Panc1 (cell line): ENCODE measurements around the gene RPL36A. TPM values are rescaled to one million over a fixed set of nuclear protein-coding genes. Genes with fewer than 3 reads are reported as not detected.

Source experiments
- ATAC-seq: fragments of 200-7000 bp; cut with Tn5 transposase; 2 replicates; pipeline ENCODE4 v1.9.1; 2020; ENCODE audit warnings: mild to moderate bottlenecking, moderate library complexity
- BruUV-seq: library from RNA; stranded (reverse); fragments of 400-500 nt; replicated peaks from 2 replicates; lab custom pipeline; 2021; lab: Mats Ljungman, UMichigan
- CTCF ChIA-PET: fragments of 300-600 bp; sonication (Branson Sonifier 250); formaldehyde crosslinking; loops from one replicate; lab custom pipeline; 2022; ENCODE audit warnings: antibody characterized with exemption; lab: Charles Lee
- POLR2A ChIA-PET: fragments of 300-600 bp; sonication (Branson Sonifier 250); formaldehyde crosslinking; loops from one replicate; lab custom pipeline; 2022; ENCODE audit warnings: antibody characterized with exemption; lab: Charles Lee
- DNase-seq: peaks from one replicate; pipeline ENCODE4 v3.0.0-alpha.2; 2010; ENCODE audit warnings: low read depth, low spot score
- H3K27ac ChIP-seq: 2 replicates; pipeline ENCODE4 v1.5.1; 2011; ENCODE audit warnings: mild to moderate bottlenecking, low read length, inconsistent platforms
- H3K27me3 ChIP-seq: fragments of 200-500 bp; sonication (Bioruptor generic); 2 replicates; pipeline ENCODE4 v1.6.0; 2014; ENCODE audit warnings: low read length, inconsistent platforms; ENCODE audit not compliant: control insufficient read depth, insufficient read depth
- H3K36me3 ChIP-seq: fragments of 200-500 bp; sonication (Bioruptor generic); 2 replicates; pipeline ENCODE4 v1.5.1; 2014; ENCODE audit warnings: inconsistent platforms, mild to moderate bottlenecking, low read length, moderate library complexity; ENCODE audit not compliant: control insufficient read depth, insufficient read depth
- H3K4me1 ChIP-seq: 2 replicates; pipeline ENCODE4 v1.5.1; 2011; ENCODE audit warnings: inconsistent platforms, mild to moderate bottlenecking, low read length, moderate library complexity; ENCODE audit not compliant: control insufficient read depth, insufficient read depth
- H3K4me3 ChIP-seq, 2 experiments: 2 replicates each; pipeline ENCODE4 v1.5.1; 2011 to 2012; ENCODE audit warnings: low read depth in 2 of 2, low read length in 2 of 2, mild to moderate bottlenecking in 2 of 2, inconsistent platforms in 1 of 2, moderate library complexity in 1 of 2
- H3K9me3 ChIP-seq: fragments of 200-500 bp; sonication (Bioruptor generic); 2 replicates; pipeline ENCODE4 v1.5.1; 2014; ENCODE audit warnings: low read depth, mild to moderate bottlenecking, inconsistent platforms, low read length, moderate library complexity; ENCODE audit not compliant: control insufficient read depth, insufficient read depth
- CTCF ChIP-seq: fragments of 450-650 bp; IDR thresholded peaks from 2 replicates; pipeline ENCODE4 v1.5.1; 2017; ENCODE audit warnings: mild to moderate bottlenecking
- POLR2AphosphoS5 ChIP-seq: IDR thresholded peaks from 2 replicates; pipeline ENCODE4 v1.6.1; 2012; ENCODE audit warnings: mild to moderate bottlenecking, low read depth, low read length, moderate library complexity
- REST ChIP-seq, 2 experiments: IDR thresholded peaks; 2 replicates each; pipeline ENCODE4 v1.6.1; 2011 to 2012; ENCODE audit warnings: low read depth in 2 of 2, control low read depth in 1 of 2, low read length in 1 of 2, mild to moderate bottlenecking in 1 of 2, moderate library complexity in 1 of 2; ENCODE audit not compliant: insufficient read depth in 1 of 2
- SIN3A ChIP-seq: IDR thresholded peaks from 2 replicates; pipeline ENCODE4 v1.6.1; 2012; ENCODE audit warnings: low read depth, mild to moderate bottlenecking, low read length, moderate library complexity, borderline replicate concordance; ENCODE audit not compliant: insufficient read depth
- TCF7L2 ChIP-seq: IDR thresholded peaks from 2 replicates; pipeline ENCODE4 v1.6.1; 2011; ENCODE audit warnings: mild to moderate bottlenecking, low read depth, low read length, inconsistent platforms
- in situ Hi-C: cut with HindIII; loops from 2 replicates; pipeline ENCODE4 v1.10.0; 2016; ENCODE audit warnings: low sequenced_read_pairs, low pct_unique_long_range_greater_than_20kb
- intact Hi-C: fragments of 100-400 bp; cut with micrococcal nuclease; formaldehyde crosslinking; loops from one replicate; pipeline ENCODE4 v1.10.0; 2022; ENCODE audit not compliant: unreplicated experiment
- total RNA-seq: library from RNA; stranded (reverse); gene quantifications from one replicate; pipeline ENCODE4 v1.2.1, GENCODE V29; 2021; ENCODE audit not compliant: unreplicated experiment

Gene RPL36A
- total RNA-seq, 1 experiment from 2014 or later, result 308 TPM

GRCh38 chrX:101368800-101369199 lies 22.0 kb upstream of the RPL36A start:
- ATAC-seq (no peak), DNase-seq (no peak)
- intact Hi-C loops, result no loop called here
- ChIA-PET CTCF (no interaction called here), POLR2A (no interaction called here)
- in situ Hi-C loops, result no loop called here
- no peak overlapping the region for H3K4me3 ChIP-seq
- no peaks in the 10 kb centered on the region for H3K9me3 ChIP-seq
- TF ChIP-seq SIN3A, result no peak
- no peak for TF ChIP-seq POLR2AphosphoS5
- TF ChIP-seq REST (IDR thresholded peaks at IDR 0.05; ENCODE audit: insufficient read depth in 1 of 2, low read depth in 2 of 2, low read length in 1 of 2), result no peak
- no peak for TF ChIP-seq CTCF
- no peak for TF ChIP-seq TCF7L2
- peaks cover 7% of the 10 kb centered on the region; the same call in 1 of the 2 replicates for H3K27me3 ChIP-seq
- H3K4me1 ChIP-seq, result no peaks in the 10 kb centered on the region
- H3K27ac ChIP-seq, result no peak overlapping the region
- BruUV-seq, result no TSS peak
- no peaks in the 10 kb centered on the region for H3K36me3 ChIP-seq

GRCh38 chrX:101369687-101370086 lies 21.1 kb upstream of the RPL36A start:
- Histone ChIP-seq H3K4me1 (no peaks in the 10 kb centered on the region), H3K27ac (no peak overlapping the region), H3K36me3 (no peaks in the 10 kb centered on the region), H3K4me3 (no peak overlapping the region), H3K9me3 (no peaks in the 10 kb centered on the region), H3K27me3 (peaks cover 10% of the 10 kb centered on the region; the same call in 1 of the 2 replicates)
- ChIA-PET CTCF (no interaction called here), POLR2A (no interaction called here)
- in situ Hi-C loops, result no loop called here
- ATAC-seq (no peak), DNase-seq (no peak)
- no peak for TF ChIP-seq REST (IDR thresholded peaks at IDR 0.05; ENCODE audit: insufficient read depth in 1 of 2, low read depth in 2 of 2, low read length in 1 of 2)
- TF ChIP-seq POLR2AphosphoS5, result no peak
- no peak for TF ChIP-seq TCF7L2
- TF ChIP-seq CTCF, result no peak
- no peak for TF ChIP-seq SIN3A
- intact Hi-C loops, result no loop called here
- BruUV-seq, result no TSS peak
